DND-41 (cell line): Measurements from ENCODE around the gene SLC38A3.

ENCODE experiments used
- CTCF ChIP-seq: IDR thresholded peaks from 2 replicates; pipeline ENCODE4 v1.5.1; 2012; ENCODE audit warnings: borderline replicate concordance, low read length, moderate library complexity, mild to moderate bottlenecking; ENCODE audit not compliant: poor library complexity, severe bottlenecking; ENCODE audit errors: extremely low read depth
- EZH2 ChIP-seq: IDR thresholded peaks from 3 replicates; pipeline ENCODE4 v1.6.1; 2012; ENCODE audit warnings: borderline replicate concordance, low read depth, mild to moderate bottlenecking, moderate library complexity, low read length, inconsistent platforms; ENCODE audit not compliant: severe bottlenecking

- TF ChIP-seq CTCF, result no peak
- no peak for TF ChIP-seq EZH2
These were observed 38.4 kb downstream of the SLC38A3 start for GRCh38 chr3:50243543-50243895.
